Measurements from ENCODE around the gene PPP2R3B.
"Not testable (repeated sequence)": the region's sequence is repeated elsewhere in the genome, so short reads cannot be mapped to it uniquely, and the experiment has no call there.

The PPP2R3B gene

DNA sequence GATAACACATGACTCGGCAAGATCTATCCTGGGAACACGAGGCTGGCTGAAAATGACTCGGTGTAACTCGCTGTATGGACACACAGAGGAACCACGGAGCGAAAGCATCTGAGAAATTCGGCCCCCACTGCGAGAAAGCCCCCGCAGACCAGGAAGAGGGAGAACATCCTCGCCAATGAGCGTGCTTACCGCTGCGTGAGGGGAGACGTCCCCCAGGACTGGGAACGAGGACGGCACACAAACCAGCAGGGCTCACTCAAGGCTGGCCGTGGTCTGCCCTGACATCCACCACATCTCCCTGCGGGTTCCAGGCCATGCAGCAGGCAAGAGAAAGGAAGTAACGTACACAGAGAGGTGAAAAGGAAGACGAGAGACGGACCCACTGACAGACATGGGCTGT lies 50.5 kb downstream of the PPP2R3B start:
- DNase-seq: no peak

DNA sequence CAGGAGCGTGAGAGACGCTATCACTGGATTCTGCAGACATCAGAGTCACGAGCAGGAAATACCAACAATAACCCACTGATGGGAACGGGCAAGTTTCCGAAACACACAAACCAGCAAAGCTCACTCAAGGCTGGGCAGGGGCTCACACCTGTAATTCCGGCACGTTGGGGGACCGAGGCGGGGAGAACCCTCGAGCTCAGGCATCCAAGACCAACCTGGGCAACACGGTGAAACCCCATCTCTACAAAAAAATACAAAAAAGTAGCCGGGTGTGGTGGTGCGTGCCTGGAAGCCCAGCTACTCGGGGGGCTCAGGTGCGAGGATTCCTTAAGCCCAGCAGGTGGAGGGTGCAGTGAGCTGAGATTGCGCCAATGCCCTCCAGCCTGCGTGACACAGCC lies 51.0 kb downstream of the PPP2R3B start:
- DNase-seq: no peak

DNA sequence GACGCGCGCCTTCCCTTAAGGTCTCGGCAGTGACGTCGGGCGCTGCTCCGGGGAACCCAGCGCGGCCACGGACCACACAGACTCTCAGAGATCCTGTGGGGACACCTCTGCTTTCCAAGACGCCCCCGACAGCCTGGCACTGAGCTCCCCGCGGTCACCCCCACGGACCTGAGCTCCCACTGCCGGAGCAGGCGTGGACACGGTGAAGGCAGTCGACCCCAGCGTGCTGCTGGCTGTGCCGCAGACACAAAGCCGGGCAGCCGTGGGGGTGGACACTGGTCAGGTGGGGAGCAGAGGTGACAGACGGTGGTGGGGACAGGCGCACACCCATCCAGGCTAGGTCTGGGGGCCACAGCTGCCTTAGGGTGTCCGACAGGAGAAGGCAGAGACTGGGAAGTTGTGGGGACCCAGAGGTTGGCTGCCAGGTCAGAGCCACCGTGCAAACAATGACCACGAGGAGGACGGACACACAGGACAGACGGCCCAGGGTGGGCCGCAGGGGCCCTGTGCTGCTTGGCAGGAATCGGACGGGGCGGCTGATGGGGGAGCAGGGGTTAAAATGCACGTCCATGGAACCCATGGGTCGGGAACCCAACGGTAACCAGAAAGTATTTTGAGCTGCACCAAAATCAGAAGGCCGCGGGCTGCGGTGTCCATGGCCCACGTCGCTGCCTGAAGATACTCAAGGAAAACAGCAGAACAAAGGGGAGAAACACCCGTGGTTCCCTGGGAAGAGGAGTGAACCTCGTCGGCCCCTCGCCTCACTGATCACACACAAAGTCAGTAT lies 51.5 kb downstream of the PPP2R3B start:
- no peak for DNase-seq

DNA sequence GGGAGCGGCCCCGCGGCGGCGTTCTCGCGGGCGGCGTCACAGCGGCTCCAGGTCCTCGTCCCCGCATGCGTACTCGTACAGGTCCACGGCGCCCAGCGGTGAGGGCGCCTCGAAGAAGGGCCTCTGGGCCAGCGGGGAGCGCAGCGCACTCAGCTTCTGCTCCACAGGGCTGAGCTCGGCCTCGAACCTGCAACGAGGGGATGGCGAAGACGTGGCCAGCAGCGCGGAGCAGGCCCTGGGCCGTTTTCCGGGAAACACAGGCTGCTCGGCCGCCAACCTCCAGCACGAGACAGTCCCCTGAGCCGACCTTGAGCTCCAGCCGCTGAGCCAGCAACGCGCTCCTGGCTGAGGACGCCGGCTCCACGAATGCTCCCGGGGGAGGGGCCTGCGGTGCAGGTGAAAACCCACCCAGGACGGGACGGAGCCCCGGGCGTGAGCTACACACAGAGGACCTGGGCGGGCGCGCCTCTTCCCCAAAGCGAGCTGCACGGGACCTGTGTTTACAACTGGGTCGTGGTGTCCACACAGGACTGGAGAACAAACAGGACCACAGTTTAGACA lies 52.3 kb downstream of the PPP2R3B start:
- DNase-seq: no peak

DNA sequence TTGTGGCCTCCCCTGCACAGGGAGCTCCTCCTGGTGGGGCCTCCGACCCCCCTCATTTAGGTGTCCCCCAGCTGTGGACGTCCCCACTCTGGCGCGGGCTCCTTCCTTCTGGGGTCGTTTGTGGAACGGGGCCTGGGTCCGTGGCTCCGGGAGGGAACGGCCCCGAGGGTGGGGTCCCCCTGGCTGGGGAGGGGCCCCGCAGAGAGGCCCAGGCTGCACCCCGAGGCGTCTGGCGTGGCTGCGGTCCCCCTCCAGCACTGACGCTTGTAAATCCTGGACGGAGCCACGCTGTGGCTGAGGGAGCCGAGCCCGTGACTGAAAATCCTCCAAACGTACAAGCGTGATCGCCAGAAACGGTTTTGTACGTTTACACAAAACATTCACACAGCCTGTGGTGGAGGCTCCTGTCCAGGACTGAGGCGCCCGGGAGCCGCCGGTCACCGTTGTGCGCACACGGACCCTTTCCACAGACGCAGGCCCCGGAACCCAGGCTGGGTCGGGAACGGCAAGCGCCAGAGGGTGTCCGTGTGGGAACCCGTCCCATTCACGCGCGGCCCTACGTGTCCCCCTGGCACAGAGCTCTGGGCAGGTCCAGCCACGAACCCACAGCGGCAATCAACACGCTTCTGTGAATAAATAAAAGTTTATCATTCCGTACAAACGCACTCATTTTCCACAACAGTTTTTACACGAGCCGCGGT lies 52.9 kb downstream of the PPP2R3B start:
- no peak for DNase-seq

DNA sequence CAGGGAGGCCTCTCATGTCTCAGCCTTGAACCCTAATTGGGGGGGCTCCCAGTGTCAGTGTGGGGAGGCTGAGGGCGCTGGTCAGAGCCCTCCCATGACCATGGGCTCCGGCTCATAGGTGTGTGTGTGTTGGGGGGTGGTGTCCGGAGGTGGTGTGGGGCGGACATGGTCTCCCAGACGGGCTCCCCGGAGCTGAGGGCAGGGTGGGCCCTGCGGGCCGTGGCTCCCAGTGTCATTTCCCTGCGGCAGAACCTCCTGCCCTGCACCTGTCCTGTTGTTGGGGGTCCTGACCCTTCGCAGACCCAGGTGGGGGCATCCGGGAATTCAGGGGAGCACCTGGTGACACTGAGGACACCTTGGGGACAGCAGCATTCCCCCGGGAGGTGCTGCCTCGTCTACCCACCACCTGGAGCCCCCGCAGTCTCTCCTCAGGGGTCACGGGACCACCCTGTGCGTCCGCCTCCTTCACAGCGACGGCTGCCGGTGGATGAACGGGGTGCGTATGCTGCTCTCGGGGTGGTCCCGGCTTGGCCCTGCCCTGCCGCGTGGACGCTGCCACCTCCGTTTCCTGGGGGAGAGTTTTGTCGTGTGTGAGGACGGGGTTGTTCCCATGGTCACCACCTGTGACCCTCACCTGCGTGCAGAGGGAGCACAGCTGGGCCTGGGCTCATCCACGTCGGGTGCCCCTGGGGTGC lies 53.6 kb downstream of the PPP2R3B start:
- no peak for DNase-seq

DNA sequence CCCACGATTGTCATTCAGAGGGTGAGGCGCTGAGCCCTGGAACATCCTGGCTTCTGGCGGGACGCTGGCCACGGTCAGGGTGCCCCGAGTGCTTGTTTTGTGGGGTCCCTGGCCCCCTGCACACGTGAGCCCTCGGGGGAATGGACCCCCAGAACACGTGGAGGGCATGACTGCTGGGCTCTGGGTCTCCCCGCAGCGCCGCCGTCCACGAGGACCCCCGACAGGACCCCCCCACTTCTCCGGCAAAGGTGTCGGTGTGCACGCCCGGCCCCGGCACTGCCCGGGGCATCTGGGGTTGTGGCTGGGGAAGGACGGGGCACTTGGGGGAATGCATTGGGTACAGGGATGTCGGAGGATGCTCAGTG lies 54.2 kb downstream of the PPP2R3B start:
- no peak for DNase-seq

DNA sequence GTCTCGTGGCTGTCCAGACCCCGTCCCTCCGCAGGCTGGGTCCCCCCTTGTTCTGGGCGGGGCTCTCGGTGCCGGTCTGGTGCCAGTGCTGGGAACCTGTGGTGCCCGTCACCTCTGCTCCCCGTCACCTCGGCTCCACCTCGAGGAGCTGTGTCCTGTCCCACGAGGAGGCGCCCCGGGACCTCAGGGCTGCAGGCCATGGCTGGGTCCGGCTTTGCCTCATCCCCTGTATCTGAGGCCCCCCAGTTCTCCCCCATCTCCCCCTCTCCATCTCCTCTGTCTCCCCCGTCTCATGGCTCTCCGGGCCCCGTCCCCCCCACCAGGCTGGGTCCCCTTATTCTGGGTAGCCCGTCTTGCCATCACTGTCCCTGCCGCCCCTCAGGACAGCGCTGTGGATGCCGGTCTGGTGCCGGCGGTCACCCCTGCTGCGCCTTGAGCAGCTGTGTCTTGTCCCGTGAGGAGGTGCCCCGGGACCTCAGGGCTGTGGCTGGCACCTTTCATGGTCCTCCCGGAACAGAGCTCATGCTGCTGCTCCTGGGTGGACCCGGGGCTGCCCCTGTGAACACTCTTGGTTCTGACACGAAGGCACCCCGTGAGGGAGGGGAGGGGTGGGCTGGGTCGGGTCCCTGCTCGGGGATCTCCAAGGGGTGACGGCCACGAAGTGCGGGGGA lies 54.7 kb downstream of the PPP2R3B start:
- no peak for DNase-seq

DNA sequence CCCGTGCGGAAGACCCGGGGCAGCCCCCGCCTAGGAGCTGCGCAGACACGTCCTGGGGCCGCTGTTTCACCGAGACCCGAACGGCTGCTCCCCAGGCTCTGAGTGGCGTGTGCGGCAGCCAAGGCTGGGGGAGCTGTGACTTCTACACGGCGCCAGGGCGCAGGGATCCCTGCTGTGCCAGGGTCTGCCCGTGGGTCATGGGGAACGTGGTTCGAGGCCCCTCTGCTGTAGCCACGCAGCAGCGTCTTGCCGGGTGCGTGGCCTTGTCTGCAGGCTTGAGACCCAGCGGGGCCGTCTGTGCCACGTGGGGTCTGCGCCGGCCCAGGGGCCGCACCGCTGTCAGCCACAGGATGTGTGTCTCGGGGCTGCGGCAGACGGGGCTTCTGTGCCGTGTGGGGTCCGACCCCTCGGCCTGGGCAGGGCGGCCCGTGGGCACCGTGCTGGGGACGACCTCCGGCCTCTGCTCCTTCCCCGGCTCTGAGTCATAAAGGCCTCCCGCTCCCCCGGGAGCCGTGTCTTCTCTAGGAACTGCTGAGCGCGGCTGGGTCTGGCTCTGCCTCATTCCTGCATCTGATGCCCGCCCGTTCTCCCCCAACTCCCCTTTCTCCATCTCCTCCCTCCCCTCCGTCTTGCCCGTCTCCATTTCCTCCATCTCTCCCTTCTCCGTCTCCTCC lies 55.4 kb downstream of the PPP2R3B start:
- no peak for DNase-seq

DNA sequence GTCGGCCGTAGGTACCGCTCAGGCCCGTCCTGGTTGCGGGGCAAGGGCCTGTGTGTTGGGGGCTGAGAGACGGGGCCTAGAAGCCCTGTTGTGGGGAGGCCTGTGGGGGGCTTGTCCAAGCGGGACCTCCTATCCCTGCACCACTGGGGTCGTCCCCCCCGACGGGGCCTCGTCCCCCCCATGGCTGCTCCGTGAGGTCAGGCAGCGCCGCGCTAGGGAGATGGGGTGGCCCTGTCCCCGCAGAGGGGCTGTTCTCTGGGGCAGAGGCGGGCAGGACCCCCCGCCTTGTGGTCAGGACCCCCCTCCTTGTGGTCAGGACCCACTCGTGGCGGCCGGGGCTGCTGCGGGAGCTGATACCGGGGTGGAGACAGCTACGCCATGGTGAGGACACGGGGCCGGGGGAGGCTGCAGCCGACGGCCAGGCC lies 56.0 kb downstream of the PPP2R3B start:
- DNase-seq: no peak

DNA sequence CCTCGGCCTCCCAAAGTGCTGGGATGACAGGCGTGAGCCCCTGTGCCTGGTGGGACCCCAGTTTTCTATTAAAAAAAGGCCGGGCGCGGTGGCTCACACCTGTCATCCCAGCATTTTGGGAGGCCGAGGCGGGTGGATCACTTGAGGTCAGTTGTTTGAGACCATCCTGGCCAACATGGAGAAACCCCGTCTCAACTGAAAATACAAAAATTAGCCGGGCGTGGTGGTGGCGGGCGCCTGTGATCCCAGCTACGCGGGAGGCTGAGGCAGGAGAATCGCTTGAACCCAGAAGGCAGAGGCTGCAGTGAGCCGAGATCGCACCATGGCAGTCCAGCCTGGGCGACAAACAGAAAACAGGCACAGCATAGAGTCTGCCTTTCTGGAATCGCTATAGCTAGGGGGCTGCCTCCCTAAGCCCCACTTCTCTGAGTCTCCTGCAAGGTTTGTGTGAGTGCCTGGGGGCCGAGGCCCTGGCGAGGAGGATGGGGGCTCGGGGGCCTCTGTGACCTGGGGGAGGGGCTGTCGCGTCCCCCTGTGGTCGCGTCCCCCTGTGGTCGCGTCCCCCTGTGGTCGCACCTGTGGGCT lies 56.5 kb downstream of the PPP2R3B start:
- not testable (repeated sequence) for DNase-seq

DNA sequence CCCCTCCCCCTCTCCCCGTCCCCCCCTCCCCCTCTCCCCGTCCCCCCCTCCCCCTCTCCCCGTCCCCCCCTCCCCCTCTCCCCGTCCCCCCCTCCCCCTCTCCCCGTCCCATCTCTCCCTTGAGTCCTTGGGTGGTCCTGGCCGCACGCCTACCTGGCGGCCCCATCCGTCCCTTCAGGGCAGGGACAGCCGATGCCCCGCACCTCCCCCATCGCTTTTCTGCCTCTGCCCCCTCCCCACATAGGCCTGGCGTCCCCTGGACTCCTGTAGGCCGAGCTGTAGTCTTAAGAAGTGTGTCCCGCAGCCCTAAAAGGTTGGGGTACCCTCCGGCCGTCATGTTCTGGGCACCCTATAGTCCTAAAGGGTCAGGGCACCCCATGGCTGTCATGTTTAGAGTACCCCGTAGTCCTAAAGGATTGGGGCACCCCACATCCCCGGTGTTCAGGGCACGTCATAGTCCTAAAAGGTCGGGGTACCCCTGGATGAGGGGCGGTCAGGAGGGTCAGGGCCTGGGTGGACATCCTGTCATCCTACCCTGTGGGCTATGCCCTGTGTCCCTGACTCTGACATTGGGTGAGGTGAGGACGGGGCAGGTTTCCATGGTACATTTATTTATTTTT lies 57.3 kb downstream of the PPP2R3B start:
- DNase-seq: no peak

DNA sequence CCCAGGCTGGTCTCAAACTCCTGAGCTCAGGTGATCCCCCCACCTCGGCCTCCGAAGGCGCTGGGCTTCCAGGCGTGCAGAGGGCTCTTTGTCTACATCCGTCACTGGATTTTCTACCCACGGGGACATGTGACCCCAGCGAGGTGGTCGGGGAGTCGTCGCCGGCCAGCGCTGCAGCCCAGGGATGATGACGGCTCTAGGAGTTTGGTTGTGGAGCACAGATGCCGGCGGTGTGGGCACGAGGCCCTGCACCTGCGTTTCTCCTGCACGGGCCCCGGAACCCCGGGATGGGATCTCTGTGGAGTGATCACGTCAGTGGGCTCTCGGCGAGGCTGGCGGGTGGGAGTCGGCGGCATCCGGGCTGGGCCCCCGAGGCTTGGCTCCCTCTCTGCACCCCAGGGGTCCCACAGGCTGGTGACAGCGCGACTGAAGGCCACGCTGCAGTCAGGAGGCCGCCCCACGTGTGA lies 59.0 kb downstream of the PPP2R3B start:
- no peak for DNase-seq

DNA sequence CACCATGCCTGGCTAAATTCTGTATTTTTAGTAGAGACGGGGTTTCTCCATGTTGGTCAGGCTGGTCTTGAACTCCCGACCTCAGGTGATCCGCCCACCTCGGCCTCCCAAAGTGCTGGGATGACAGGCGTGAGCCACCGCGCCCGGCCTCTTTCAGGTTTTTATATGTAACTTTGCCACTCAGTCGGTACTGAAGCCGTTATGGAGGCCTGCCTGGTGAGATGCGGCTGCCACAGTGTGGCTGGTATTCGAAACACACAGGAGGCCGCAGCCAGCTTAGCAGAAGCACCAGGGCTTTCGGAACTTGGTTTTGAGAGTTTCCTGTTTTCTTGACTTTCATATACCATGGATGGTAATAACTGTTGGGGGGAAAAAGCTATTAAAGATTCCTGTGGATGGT lies 62.0 kb downstream of the PPP2R3B start:
- not testable (repeated sequence) for DNase-seq

DNA sequence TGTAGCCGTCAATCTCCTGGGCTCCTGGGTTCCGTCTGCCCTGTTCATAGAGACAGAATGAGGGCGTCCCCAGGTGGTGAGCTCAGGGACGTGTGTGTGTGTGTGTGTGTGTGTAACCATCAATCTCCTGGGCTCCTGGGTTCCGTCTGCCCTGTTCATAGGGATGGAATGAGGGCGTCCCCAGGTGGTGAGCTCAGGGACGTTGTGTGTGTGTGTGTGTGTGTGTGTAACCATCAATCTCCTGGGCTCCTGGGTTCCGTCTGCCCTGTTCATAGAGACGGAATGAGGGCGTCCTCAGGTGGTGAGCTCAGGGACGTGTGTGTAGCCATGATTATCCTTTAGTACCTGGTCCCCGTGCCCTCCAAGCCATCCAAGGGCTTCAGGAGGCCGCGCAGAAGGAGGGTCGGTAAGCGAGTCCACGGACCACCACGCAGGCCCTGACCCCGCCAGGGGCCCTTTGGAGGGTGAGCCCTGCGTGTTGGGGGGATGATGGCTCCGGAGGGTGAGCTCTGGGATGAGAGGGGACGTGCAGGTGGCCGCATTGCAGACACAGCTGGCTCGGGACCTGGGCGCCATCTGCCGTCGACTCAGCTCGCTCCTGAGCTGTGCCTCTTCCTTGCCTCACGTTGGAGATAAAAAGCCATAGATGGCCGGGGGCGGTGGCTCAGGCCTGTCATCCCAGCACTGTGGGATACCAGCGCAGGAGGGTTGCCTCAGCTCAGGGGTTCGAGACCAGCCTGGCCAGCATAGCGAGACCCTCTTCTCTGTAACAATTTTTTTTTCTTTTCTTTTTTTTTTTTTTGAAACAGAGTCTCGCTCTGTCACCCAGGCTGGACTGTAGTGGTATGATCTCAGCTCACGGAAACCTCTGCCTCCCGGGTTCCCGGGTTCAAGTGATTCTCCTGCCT lies 62.7 kb downstream of the PPP2R3B start:
- DNase-seq: no peak

DNA sequence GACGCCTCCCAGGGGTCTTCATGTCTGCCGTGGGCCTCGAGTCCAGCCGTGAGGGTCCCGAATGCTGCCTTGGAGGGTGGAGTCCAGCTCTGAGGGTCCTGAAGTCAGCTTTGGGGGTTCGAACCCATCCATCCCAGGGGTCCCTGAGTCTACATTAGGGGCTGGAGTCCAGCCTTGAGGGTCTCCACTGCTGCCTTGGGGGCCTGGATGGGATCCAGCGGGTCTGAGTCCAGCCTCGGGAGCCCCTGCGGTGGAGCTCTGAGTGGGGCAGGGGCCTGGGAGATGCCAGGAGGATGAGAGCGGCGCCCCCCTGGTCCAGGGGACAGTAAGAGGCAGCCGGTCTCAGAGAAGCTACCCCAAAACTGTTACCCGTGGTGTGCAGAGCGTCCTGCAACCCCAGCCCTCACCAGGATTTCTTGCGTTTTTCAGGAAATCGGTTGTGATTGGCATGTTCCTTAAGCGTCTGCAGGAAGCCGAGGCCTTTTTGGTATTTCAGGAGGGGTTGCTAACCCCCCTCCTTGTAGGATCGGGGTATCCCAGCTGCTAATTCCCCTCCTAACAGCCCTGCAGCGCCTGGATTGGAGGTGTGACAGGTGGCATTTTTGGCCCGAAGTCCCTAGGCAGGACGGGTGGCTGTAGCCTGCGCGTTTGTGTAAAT lies 66.5 kb downstream of the PPP2R3B start:
- DNase-seq: no peak

DNA sequence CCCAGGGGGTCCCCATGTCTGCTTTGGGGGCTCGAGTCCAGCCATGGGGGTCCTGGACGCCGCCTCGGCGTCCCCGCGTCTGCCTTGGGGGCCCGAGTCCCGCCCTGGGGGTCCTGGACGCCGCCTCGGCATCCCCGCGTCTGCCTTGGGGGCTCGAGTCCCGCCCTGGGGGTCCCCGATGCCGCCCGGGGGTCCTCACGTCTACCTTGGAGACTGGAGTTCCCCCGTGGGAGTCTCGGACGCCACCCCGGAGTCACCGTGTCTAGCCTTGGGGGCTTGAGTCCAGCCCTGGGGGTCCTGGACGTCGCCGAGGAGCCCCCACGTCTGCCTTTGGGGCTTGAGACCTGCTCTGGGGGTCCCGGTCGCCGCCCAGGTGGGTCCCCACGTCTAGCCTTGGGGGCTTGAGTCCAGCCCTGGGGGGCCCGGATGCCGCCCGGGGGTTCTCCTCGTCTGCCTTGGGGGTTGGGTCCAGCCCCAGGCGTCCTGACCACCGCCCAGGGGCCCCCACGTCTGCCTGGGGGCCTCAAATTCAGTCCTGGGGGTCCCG lies 67.1 kb downstream of the PPP2R3B start:
- DNase-seq: no peak

DNA sequence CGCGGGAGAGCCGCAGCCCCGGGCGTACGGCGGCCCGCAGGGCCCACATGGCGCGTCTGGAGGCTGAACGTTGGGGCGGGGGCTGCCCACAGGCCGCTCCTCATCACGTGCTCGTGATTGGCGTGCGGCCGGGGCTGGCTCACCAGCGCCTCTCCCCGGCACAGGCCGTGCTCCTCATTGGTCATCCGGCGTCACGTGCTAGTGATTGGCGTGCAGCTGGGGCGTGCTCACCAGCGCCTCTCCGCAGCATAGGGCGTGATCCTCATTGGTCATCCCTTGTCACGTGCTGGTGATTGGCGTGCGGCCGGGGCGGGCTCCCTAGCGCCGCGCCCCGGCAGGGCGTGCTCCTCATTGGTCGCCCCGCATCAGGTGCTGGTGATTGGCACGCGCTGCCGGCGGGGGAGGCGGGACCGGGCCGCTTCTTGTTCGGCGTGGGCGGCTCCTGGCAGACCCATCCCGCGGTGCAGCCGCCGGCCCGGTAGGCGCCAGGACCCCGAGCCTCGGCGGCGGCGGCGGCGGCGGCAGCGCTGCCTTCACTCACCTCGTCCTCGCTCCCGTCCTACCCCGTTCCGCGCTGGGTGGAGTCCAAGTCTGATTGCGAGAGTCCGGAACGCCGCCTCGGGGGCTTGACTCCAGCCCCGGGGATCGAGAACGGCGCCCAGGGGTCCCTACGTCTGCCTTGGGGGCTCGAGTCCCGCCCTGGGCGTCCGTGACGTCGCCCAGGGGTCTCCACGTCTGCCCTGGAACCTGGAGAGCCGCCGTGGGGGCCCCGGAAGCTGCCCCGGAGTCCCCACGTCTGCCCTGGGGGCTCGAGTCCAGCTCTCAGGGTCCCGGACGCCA lies 67.7 kb downstream of the PPP2R3B start, which contains the start of gene GTPBP6:
GTPBP6 (minus strand) TSS at position 58 of the 840 bp plus-strand sequence; CDS start at position 49, 9 bp downstream.
- DNase-seq: no peak

All from NCI-H1436 (cell line).